ENCODE data around the gene TTC33. TPM values are rescaled to one million over a fixed set of nuclear protein-coding genes. Genes with fewer than 3 reads are reported as not detected.
"Not testable (repeated sequence)": the region's sequence is repeated elsewhere in the genome, so short reads cannot be mapped to it uniquely, and the experiment has no call there.

Gene TTC33
- polyA plus RNA-seq, 1 donor: 17.8 TPM

- not testable (repeated sequence) for H3K27ac ChIP-seq (ENCODE audit: low read length); H3K27me3 ChIP-seq (ENCODE audit: control insufficient read depth, insufficient read depth, low read length); H3K4me3 ChIP-seq (ENCODE audit: low read length); DNase-seq; H3K36me3 ChIP-seq (ENCODE audit: control insufficient read depth, insufficient read depth, low read length); H3K9me3 ChIP-seq (ENCODE audit: control insufficient read depth, low read depth, low read length)
- H3K4me1 ChIP-seq (ENCODE audit: control insufficient read depth, insufficient read depth, low read length): peaks cover 15% of the 10 kb centered on the region
Measured at GRCh38 chr5:40794340-40794739, 38.6 kb upstream of the TTC33 start.

GRCh38 chr5:40792691-40793090 lies 36.9 kb upstream of the TTC33 start:
- not testable (repeated sequence) for H3K9me3 ChIP-seq (ENCODE audit: control insufficient read depth, low read depth, low read length); H3K27me3 ChIP-seq (ENCODE audit: control insufficient read depth, insufficient read depth, low read length); DNase-seq; H3K4me3 ChIP-seq (ENCODE audit: low read length); H3K27ac ChIP-seq (ENCODE audit: low read length); H3K36me3 ChIP-seq (ENCODE audit: control insufficient read depth, insufficient read depth, low read length)
- peaks cover 15% of the 10 kb centered on the region for H3K4me1 ChIP-seq (ENCODE audit: control insufficient read depth, insufficient read depth, low read length)
- 75% methylated on average over 4 of the region's 10 CpGs for WGBS (ENCODE audit: insufficient coverage, low lambda C conversion rate)

- H3K4me3 ChIP-seq (ENCODE audit: low read length): no peak overlapping the region
- DNase-seq: peak in 1 of 2 donors; percentile 71
- no peaks in the 10 kb centered on the region for H3K9me3 ChIP-seq (ENCODE audit: control insufficient read depth, low read depth, low read length)
- H3K27me3 ChIP-seq (ENCODE audit: control insufficient read depth, insufficient read depth, low read length): no peaks in the 10 kb centered on the region
- 17% methylated on average over 1 of the region's 3 CpGs for WGBS (ENCODE audit: insufficient coverage, low lambda C conversion rate)
- peaks cover 15% of the 10 kb centered on the region for H3K4me1 ChIP-seq (ENCODE audit: control insufficient read depth, insufficient read depth, low read length)
- H3K36me3 ChIP-seq (ENCODE audit: control insufficient read depth, insufficient read depth, low read length): peaks cover 3% of the 10 kb centered on the region
- peak overlapping the region; percentile 56 for H3K27ac ChIP-seq (ENCODE audit: low read length)
Measured at GRCh38 chr5:40791715-40792139, 36.0 kb upstream of the TTC33 start.

GRCh38 chr5:40790947-40791593 lies 35.3 kb upstream of the TTC33 start:
- Histone ChIP-seq H3K27me3 (ENCODE audit: control insufficient read depth, insufficient read depth, low read length) (no peaks in the 10 kb centered on the region), H3K27ac (ENCODE audit: low read length) (peak overlapping the region; percentile 37), H3K4me1 (ENCODE audit: control insufficient read depth, insufficient read depth, low read length) (peaks cover 15% of the 10 kb centered on the region), H3K36me3 (ENCODE audit: control insufficient read depth, insufficient read depth, low read length) (peaks cover 3% of the 10 kb centered on the region), H3K9me3 (ENCODE audit: control insufficient read depth, low read depth, low read length) (no peaks in the 10 kb centered on the region), H3K4me3 (ENCODE audit: low read length) (no peak overlapping the region)
- no peak for DNase-seq
- WGBS (ENCODE audit: insufficient coverage, low lambda C conversion rate): no CpG with 5 or more reads among the region's 3 CpGs

DNA sequence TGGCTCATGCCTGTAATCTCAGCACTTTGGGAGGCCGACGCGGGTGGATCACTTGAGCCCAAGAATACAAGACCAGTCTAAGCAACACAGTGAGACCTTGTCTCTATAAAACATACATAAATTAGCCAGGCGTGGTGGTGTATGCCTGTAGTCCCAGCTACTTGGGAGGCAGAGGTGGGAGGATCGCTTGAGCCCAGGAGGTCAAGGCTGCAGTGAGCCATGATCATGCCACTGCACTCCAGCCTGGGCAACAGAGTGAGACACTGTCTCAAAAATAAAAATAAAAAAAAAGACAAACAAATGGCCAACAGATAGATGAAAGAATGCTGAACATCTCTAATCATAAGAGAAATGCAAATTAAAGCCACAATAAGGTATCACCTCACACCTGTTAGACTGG lies 33.2 kb upstream of the TTC33 start:
- not testable (repeated sequence) for H3K36me3 ChIP-seq (ENCODE audit: control insufficient read depth, insufficient read depth, low read length); H3K9me3 ChIP-seq (ENCODE audit: control insufficient read depth, low read depth, low read length); DNase-seq; H3K27me3 ChIP-seq (ENCODE audit: control insufficient read depth, insufficient read depth, low read length); H3K4me3 ChIP-seq (ENCODE audit: low read length); H3K27ac ChIP-seq (ENCODE audit: low read length)
- H3K4me1 ChIP-seq (ENCODE audit: control insufficient read depth, insufficient read depth, low read length): peaks cover 22% of the 10 kb centered on the region
- WGBS (ENCODE audit: insufficient coverage, low lambda C conversion rate): no CpG with 5 or more reads among the region's 5 CpGs

- no peak for DNase-seq
- Histone ChIP-seq H3K27me3 (ENCODE audit: control insufficient read depth, insufficient read depth, low read length) (no peaks in the 10 kb centered on the region), H3K27ac (ENCODE audit: low read length) (no peak overlapping the region), H3K9me3 (ENCODE audit: control insufficient read depth, low read depth, low read length) (no peaks in the 10 kb centered on the region), H3K36me3 (ENCODE audit: control insufficient read depth, insufficient read depth, low read length) (no peaks in the 10 kb centered on the region), H3K4me1 (ENCODE audit: control insufficient read depth, insufficient read depth, low read length) (peaks cover 30% of the 10 kb centered on the region), H3K4me3 (ENCODE audit: low read length) (no peak overlapping the region)
- 100% methylated on average over 1 of the region's 1 CpG for WGBS (ENCODE audit: insufficient coverage, low lambda C conversion rate)
Measured at GRCh38 chr5:40787986-40788385, 32.2 kb upstream of the TTC33 start.

DNA sequence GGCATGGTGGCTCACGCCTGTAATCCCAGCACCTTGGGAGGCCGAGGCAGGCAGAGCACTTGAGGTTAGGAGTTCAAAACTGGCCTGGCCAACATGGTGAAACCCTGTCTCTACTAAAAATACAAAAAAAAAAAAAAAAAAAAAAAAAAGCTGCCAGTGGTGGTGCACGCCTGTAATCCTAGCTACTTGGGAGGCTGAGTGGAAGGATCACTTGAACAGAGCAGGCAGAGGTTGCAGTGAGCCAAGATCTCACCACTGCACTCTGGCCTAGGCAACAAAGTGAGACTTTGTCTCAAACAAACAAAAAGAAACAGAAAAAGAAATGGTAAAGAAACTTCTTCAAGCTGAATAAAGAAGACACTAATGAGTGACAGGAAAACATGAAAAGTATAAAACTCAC lies 30.9 kb upstream of the TTC33 start:
- not testable (repeated sequence) for H3K27ac ChIP-seq (ENCODE audit: low read length); H3K4me3 ChIP-seq (ENCODE audit: low read length); H3K27me3 ChIP-seq (ENCODE audit: control insufficient read depth, insufficient read depth, low read length); H3K9me3 ChIP-seq (ENCODE audit: control insufficient read depth, low read depth, low read length); H3K36me3 ChIP-seq (ENCODE audit: control insufficient read depth, insufficient read depth, low read length); DNase-seq
- 100% methylated on average over 1 of the region's 3 CpGs for WGBS (ENCODE audit: insufficient coverage, low lambda C conversion rate)
- H3K4me1 ChIP-seq (ENCODE audit: control insufficient read depth, insufficient read depth, low read length): peaks cover 28% of the 10 kb centered on the region

- Histone ChIP-seq H3K27me3 (ENCODE audit: control insufficient read depth, insufficient read depth, low read length) (no peaks in the 10 kb centered on the region), H3K4me3 (ENCODE audit: low read length) (no peak overlapping the region), H3K36me3 (ENCODE audit: control insufficient read depth, insufficient read depth, low read length) (peaks cover 5% of the 10 kb centered on the region), H3K9me3 (ENCODE audit: control insufficient read depth, low read depth, low read length) (no peaks in the 10 kb centered on the region), H3K4me1 (ENCODE audit: control insufficient read depth, insufficient read depth, low read length) (peaks cover 22% of the 10 kb centered on the region), H3K27ac (ENCODE audit: low read length) (peak overlapping the region; percentile 91)
- no peak for DNase-seq
- no CpG with 5 or more reads among the region's 1 CpG for WGBS (ENCODE audit: insufficient coverage, low lambda C conversion rate)
Measured at GRCh38 chr5:40784916-40785315, 29.2 kb upstream of the TTC33 start.

GRCh38 chr5:40784027-40784653 lies 28.4 kb upstream of the TTC33 start:
- Histone ChIP-seq H3K36me3 (ENCODE audit: control insufficient read depth, insufficient read depth, low read length) (peaks cover 5% of the 10 kb centered on the region), H3K27ac (ENCODE audit: low read length) (peak overlapping the region; percentile 91), H3K4me3 (ENCODE audit: low read length) (peak overlapping the region; percentile 2), H3K4me1 (ENCODE audit: control insufficient read depth, insufficient read depth, low read length) (peaks cover 22% of the 10 kb centered on the region), H3K9me3 (ENCODE audit: control insufficient read depth, low read depth, low read length) (no peaks in the 10 kb centered on the region), H3K27me3 (ENCODE audit: control insufficient read depth, insufficient read depth, low read length) (no peaks in the 10 kb centered on the region)
- 40% methylated on average over 1 of the region's 1 CpG for WGBS (ENCODE audit: insufficient coverage, low lambda C conversion rate)
- peak; percentile 63 to 91 for DNase-seq

DNA sequence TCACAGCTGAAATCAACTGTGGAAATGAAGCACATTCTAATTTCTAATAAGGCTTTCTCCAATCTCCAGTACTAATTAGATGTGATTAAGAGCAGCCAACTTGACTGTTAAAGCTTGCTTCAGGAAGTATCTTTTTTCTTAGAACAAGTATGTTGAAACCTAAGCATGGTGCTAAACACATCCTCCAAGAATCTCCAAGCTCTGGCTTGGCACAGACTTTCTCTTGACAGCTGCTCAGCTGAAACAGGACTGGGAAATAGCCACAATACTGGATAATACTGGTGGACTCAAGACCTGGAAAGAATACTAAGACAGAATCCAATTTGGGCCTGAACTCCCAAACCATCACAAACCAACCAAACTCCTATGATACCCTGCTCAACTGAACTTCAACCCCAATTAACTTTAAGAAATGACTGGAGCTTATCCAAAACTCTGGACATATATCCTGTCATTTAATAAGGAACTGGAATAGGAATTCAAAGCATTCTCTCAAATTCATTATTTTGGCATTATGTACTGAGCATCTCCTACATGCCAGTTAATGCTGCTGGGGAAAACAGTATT lies 26.2 kb upstream of the TTC33 start:
- H3K9me3 ChIP-seq (ENCODE audit: control insufficient read depth, low read depth, low read length): no peaks in the 10 kb centered on the region

DNA sequence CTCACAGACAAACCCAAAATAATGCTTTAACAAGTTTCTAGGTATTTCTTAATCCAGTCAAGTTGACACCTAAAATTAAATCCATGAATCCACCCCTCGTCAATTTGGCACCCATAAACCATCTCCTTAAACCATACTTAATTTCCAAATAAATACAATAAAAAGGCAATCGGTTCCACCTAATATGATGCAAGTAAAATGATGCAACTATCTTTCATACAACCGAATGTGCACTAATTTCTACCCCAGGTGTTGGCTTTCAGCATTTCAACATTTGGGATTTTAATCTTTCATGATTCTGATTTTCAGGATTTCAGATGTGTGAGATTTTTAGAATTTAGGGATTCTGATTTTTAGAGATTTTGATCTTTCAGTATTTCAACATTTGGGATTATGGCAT lies 25.1 kb upstream of the TTC33 start:
- Histone ChIP-seq H3K36me3 (ENCODE audit: control insufficient read depth, insufficient read depth, low read length) (peaks cover 12% of the 10 kb centered on the region), H3K4me3 (ENCODE audit: low read length) (no peak overlapping the region), H3K4me1 (ENCODE audit: control insufficient read depth, insufficient read depth, low read length) (peaks cover 30% of the 10 kb centered on the region), H3K27me3 (ENCODE audit: control insufficient read depth, insufficient read depth, low read length) (no peaks in the 10 kb centered on the region), H3K27ac (ENCODE audit: low read length) (no peak overlapping the region), H3K9me3 (ENCODE audit: control insufficient read depth, low read depth, low read length) (no peaks in the 10 kb centered on the region)
- no peak for DNase-seq
- no CpG with 5 or more reads among the region's 3 CpGs for WGBS (ENCODE audit: insufficient coverage, low lambda C conversion rate)

More for the DNA sequence above, 26.2 kb upstream of the TTC33 start:
- Histone ChIP-seq H3K27ac (ENCODE audit: low read length) (no peak overlapping the region), H3K27me3 (ENCODE audit: control insufficient read depth, insufficient read depth, low read length) (no peaks in the 10 kb centered on the region), H3K4me3 (ENCODE audit: low read length) (no peak overlapping the region), H3K4me1 (ENCODE audit: control insufficient read depth, insufficient read depth, low read length) (peaks cover 22% of the 10 kb centered on the region), H3K36me3 (ENCODE audit: control insufficient read depth, insufficient read depth, low read length) (peaks cover 5% of the 10 kb centered on the region)
- peak in 1 of 2 donors; percentile 12 for DNase-seq
